Endometrial microvascular endothelial cells (primary cell): ENCODE measurements around the gene AHI1. TPM values are rescaled to one million over a fixed set of nuclear protein-coding genes. Genes with fewer than 3 reads are reported as not detected.
"Not testable (repeated sequence)": the region's sequence is repeated elsewhere in the genome, so short reads cannot be mapped to it uniquely, and the experiment has no call there.

Experiments
- in situ Hi-C: cut with HindIII; loops from 2 replicates; pipeline ENCODE4 v1.10.0; 2017; ENCODE audit warnings: low sequenced_read_pairs, low pct_unique_long_range_greater_than_20kb; ENCODE audit errors: inconsistent ontology term
- total RNA-seq: library from RNA; depleted of rRNA; stranded (reverse); fragments of >200 nt; gene quantifications from one replicate; pipeline ENCODE4 v1.2.3, GENCODE V29; 2015; ENCODE audit errors: inconsistent ontology term

AHI1 gene
- total RNA-seq, 1 donor from 2014 or later: 5.8 TPM

DNA sequence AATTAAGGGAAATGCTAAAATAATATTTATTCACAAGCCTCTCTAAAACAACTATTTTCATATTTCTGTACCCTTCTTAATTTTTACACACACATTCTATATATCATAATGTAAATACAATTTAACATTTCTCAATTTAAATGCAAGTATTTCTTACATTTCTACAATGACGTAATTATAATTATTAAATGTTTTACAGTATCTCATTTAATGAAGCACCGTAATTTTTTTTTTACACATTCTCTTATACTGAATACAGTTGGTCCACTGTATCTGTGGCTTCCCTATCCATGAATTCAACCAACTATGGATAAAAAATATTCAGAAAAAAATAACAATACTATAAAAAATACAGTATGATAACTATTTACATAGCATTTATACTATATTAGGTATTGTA, 85.7 kb downstream of the AHI1 start:
- in situ Hi-C loops: no loop called here

DNA sequence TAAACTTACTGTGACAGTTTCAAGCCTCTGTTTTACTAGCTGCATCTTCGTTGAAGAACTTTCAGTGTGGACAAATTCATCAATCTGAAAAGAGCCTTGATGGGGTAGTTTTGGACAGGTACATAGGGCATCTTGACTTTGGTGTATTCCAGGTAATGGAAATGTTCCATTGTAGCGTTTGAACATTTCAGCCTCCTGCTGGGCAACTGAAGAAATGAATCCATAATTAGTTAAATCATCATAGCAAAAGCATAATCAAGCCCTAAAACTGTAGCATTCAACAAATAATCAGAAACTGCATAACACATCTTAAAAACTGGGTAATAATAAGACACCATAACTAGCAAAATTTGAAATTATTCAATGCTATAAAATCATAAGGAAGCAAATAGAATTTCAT, 86.2 kb downstream of the AHI1 start:
- in situ Hi-C loops: no loop called here

DNA sequence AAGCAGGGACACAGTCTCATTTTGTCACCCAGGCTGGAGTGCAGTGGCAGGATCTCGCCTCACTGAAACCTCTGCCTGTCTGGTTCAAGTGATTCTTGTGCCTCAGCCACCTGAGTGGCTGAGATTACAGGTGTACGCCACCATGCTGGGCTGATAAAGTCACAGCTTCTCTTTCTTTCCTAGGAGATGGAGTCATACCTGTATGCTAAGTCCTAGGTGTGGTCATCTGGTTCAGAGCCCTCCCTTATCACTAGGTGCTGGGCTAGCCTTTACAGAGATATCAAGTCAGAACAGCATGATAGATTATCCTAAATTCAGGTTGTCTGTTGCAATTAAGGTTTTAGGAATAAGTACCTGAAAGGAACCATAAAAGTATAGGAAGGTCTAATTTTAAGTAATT, 86.7 kb downstream of the AHI1 start:
- in situ Hi-C loops: no loop called here

DNA sequence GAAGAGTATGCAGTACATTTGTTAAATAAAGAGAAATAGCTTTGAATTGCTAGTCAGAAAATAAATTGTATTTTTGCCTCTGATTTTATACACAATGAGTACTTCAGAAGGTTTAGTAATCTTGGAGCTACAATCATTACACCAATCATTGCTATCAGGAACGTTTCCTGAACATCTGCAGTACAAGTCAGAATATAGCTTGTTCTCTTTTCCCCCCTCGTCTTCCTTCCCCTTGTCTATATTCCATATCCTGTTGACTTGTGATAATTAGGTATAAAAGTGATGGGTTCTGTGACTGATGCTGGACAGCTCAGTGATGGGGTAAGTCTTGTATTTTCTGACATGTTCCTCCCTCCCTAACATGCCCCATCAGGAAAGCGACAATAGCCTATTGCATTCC, 94.0 kb downstream of the AHI1 start:
- in situ Hi-C loops: no loop called here

DNA sequence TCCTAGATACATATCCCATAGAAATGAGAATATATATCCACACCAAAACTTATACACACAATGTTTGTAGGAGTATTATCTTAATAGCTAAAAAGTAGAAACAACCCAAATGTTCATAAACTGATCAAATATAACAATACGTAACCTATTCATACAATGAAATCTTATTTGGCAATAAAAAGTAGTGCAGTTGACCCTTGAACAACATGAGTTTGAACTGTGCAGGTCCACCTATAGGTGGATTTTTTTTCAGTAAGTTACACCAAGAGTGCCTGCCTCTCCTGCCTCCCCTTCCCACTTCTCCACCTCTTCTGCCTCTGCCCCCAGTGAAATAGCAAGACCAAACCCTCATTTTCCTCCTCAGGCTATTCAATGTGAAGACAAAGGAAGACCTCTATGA, 95.2 kb downstream of the AHI1 start:
- in situ Hi-C loops: no loop called here

DNA sequence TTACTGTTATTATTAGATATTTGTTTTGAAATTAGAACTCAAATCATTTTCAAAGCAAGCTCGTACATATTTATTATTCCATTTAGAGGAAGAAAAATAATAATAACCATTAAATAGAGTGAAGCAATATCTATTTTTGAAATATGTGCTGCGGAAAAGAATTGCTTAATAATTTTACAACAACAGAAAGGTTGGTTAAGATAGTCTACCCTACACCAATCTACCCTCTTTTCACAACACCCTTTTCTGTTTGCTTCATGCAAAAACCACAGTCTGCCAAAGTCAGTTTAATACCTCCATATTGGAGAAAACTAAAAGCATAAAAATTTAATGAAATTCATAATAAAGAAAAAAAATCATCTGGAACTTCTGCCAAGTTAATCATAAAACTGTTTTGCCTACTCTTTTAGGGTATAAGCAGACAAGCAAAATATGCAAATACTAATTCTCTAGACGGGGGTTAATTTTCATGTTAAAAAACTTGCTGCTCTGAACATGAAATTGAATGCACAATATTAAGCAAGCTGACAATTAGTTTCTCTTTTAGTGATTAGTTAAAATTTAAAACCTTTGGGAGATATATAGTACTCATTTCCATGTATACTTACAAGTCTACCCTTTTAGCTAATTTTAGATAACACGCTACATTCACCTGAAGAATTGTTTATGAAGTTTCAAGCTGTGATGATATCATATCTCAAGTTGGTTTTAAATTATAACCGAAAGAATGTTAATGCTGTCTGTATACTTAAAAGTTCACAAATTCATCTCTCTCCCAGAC, 100.2 kb downstream of the AHI1 start:
- in situ Hi-C loops: no loop called here

DNA sequence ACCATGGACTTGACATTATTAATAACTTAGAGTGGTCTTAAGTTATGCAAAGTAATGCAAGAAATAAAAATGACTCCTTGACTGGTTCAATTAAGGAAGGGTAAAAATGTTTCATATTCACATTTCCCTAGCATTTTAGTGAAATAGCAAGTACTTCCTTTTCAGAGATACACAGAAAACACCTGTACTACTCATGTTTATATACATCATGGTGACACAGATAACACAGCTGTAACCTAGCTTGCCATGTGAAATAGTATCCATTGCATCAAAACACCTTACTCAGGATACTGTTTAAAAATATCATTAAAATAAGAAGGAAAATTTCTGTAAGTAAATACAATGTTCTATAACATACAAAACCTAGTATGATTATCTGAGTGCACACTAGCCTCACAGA, 102.4 kb downstream of the AHI1 start:
- in situ Hi-C loops: no loop called here

DNA sequence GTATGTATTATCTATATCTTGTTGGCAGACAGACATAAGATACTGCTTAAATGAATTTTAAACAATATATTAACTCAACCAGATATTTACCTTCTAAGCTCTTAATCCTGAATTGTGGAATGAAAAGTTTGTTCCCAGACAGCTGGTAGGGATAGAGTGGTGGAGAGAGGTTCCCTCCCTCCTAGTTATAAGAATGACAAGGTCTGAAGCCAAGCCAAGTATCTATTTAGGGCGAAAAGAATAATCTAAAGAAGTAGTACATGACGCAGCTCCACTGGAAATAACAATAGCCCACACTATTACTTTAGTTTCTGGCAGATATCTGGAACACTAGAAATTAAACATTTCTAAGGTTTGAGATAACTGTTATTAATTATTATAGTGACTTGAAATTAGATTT, 104.3 kb downstream of the AHI1 start:
- in situ Hi-C loops: no loop called here

DNA sequence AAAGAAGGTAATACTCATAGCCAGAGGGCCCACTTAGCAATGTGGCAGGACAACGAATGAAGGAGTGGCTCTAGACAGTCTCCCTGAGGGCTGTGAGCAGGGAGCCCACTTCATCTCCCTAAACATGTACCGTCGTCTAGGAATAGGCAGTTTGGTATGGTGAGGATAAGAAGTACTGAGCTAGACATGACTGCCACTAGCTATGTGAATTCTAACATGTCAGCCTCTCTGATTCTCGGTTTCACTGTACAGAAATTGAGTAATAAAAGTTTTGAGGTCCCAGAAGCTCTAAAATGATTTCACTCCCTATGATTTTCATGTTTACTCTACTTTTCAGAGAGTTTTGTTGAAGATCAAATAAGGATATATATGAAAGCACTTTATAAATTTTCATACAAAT, 107.1 kb downstream of the AHI1 start:
- in situ Hi-C loops: no loop called here

DNA sequence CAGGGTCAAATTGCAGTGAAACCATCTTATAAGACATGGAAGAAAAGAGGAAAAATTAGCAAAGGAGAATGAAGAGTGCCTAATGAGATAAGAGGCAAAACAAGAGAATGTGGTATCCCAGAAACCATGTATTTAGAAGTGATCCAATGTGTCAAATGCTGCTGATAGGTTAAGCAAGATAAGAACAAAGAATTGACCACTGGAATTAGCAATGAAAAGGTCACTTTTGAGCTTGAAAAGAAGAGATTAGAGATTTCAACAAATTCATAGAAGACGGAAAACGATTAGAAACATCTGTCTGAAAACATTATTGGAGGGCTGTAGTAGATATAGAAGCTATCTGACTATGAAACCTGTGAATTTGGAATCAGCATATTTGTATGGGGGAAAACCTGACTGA, 112.2 kb downstream of the AHI1 start:
- in situ Hi-C loops: no loop called here

DNA sequence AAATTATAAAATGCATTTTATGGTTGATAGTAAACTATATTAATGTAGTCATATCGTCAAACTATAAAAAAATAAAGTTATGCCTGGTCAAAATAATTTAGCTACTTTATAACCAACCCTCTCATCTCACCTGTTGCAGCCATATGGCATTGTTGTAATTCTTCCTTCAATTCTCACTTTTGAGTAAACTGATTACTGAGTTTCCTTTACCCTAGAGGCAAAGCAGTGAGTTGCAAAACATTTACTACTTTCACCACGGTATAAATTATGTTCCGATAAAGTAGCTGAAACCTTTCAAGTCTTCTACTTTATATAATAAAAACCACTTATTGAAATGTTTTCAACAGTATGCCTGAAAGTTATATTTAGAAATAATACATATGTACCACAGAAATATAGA, 113.8 kb downstream of the AHI1 start:
- in situ Hi-C loops: no loop called here

DNA sequence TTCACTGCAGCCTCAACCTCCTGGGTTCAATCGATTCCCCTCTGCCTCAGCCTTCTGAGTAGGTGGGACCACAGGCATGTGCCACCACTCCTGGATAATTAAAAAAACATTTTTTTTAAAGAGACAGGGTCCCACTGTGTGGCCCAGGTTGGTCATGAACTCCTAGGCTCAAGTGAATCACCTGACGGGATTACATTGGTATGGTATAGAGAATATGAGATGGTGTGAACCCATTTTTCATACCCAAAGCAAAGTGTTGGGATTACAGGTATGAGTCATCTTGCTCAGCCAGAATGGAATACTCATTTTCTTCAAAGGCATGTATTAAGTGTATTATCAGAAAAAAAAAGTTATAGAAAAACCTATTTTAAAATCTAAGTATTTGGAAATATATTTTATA, 114.2 kb downstream of the AHI1 start:
- in situ Hi-C loops: no loop called here

DNA sequence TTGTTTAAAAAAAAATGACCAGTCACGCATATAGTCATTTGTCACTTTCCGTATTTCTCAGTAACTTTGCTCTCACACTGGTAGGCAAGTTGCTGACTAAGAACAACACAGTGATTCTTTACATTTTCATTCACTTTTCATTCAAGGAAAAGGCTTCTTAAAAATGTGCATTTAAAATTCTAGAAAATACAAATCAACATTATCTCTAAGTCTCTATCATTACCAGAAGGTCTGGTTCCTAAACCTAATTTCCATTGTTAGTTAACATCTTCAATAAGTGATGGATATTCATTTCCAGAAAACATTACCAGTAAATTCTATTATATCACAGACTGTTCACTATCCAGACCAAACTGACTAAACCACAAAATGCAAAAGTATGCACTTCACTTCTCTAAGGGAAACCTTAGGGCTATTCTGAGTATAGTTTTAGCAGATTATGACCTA, 115.3 kb downstream of the AHI1 start:
- in situ Hi-C loops: no loop called here

DNA sequence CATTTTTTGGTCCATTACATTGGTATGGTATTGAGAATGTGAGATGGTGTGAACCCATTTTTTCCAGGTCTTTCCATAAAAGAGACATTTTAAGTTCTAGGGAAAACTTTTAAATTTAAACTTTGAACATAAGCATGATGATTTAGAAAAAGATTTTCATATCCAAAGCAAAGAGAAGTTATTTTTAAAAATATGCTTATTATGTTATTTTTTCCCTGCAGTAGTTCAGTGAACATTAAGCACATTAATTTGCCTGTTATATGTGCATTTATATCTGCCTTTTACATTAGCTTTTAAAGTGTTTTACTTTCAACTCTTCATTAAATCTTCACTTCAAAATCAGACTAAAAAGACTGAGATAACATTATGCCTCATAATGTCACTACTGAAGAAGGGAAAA, 116.7 kb downstream of the AHI1 start:
- in situ Hi-C loops: no loop called here

DNA sequence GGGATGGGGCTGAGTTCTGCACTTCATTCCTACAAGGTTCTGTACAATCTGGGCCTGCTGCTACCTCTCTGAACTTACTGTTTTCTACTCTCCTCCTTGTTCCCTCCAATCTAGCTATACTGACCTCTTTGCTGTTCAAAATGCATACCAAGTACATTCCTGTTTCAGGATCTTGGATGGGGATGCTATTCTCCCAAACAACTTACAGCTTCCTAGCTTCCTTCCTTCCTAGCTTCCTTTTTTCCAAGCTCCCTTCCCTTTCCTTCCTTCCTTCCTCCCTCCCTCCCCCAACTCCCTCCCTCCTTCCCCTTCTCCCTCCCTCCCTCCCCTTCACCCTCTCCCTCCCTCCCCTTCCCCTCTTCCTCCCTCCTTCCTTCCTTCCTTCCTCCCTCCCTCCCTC, 117.9 kb downstream of the AHI1 start:
- in situ Hi-C loops: no loop called here

DNA sequence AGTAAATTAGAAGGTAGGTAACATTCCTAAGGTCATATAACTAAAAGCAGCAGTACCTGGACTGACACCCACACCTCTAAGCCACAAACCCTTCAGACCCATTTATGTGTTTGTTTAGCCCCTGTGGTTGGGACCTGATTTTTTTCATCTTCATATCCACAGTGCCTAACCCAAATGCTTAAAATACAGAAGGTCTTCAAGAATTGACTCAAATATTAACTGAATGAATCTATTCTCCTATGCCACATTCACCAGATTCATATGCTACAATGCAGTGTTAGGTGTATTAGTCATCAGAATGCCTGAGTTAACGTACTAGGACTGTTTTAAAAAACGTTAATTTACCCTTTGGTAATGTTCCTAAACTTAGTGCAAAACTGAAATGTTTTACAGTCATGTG, 124.8 kb downstream of the AHI1 start:
- in situ Hi-C loops: no loop called here

DNA sequence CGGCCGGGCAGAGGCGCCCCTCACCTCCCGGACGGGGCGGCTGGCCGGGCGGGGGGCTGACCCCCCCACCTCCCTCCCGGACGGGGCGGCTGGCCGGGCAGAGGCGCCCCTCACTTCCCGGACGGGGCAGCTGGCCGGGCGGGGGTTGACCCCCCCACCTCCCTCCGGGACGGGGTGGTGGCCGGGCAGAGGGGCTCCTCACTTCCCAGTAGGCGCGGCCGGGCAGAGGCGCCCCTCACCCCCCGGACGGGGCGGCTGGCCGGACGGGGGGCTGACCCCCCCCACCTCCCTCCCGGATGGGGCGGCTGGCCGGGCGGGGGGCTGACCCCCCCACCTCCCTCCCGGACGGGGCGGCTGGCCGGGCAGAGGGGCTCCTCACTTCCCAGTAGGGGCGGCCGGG, 133.9 kb downstream of the AHI1 start:
- in situ Hi-C loops: not testable (repeated sequence)

DNA sequence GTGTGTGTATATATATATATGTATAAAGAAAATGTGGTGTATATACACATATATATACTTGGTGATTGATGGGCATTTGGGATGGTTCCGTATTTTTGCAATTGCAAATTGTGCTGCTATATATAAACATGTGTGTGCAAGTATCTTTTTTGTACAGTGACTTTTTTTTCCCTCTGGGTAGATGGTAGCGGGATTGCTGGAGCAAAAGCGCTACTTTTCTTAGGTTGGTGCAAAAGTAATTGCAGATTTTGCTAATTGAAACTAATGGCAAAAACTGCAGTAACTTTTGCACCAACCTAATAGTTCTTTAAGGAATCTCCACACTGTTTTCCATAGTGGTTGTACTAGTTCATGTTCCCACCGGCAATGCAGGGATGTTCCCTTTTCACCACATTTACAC, 135.4 kb downstream of the AHI1 start:
- in situ Hi-C loops: no loop called here

DNA sequence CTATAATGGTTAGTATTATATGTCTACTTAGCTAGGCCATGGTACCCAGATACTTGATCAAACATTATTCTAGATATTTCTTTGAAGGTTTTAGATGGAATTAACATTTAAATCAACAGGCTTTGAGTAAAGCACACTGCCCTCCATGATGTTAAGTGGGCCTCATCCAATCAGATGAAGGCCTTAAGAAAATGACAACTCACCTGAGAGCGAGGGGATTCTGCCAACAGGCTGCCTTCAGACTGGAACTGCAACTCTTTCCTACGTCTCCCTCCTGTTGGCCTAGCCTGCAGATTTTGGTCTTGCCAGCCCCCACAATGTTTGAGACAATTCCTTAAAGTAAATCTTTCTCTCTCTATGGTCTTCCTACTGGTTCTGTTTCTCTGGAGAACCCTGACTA, 137.3 kb downstream of the AHI1 start:
- in situ Hi-C loops: no loop called here

DNA sequence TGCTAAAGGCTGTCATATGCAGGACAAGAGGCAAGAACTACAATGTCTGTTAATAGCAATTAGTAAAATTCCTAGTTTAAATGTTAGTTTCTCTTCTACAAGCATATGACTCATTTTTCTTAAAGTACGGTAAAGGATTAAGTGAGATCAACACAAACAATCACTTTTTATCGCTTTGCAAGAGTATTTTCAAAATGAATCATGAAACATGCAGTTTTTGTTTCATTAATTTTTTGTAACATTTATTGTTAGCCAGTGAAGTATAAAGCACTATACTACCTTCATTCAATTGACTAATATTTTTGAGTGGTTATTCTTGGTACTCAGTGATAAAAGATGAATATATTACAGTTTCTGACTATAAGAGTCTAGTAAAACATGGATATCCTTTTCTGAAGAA, 138.6 kb downstream of the AHI1 start:
- in situ Hi-C loops: no loop called here

DNA sequence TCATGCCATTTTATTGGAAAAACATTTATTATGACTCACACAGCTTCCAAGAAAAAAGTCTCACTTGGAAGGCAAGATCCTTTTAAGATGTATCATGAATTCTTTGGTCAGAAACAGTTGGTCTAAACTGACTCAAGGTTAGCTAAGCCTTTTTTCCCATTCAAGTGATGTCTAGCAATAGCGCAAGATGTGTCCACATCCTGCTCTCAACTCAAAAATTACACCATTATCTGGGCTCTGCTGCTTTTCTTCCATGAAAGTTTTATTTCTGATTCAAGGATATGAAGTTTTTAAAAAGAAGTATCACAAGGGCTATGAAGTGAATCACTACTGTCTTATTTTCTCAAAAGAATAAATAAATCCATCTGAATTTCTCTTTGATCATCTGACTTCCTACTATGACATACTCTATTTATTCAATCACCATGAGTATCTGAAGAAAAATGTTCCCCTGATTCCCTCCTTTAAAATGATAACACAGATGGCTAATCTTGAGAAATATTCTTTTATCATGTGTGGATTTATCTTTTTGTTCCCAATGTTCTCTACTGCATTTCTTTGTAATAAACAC, 139.2 kb downstream of the AHI1 start:
- in situ Hi-C loops: no loop called here
